ENCODE results near the gene PIP5K1C.

DNA sequence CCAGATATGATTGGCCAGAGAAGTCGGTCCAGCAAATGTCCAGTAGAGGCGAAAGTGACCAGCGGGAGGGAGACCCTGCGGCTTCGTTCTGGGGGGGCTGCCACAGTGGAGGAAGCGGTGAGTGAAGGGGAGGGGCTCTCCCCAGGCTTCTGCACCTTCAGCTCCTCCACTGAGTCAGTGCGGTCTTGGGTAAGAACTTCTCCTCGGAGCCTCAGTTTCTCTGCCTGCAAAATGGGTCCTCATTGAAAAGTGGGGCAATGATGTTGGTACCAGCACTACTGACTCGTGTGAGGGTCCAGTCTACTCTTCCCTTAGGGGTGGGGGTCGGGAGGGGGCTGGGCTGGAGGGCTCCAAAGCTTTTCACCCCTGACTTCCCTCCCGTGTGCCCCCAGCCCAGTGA lies 110.8 kb downstream of the PIP5K1C start:
- no peak for TF ChIP-seq POLR2AphosphoS5 (IDR thresholded peaks at IDR 0.05; ENCODE audit: borderline replicate concordance, low read depth, low read length)
- no peak for TF ChIP-seq EZH2 (IDR thresholded peaks at IDR 0.05)
- TF ChIP-seq FOXP2 (optimal IDR thresholded peaks at IDR 0.05; ENCODE audit: control extremely low read depth, extremely low read length, insufficient read depth): no peak
